B cell (primary cell): ENCODE data around the gene HTATIP2. TPM values are rescaled to one million over a fixed set of nuclear protein-coding genes. Genes with fewer than 3 reads are reported as not detected.
"Not testable (repeated sequence)": the region's sequence is repeated elsewhere in the genome, so short reads cannot be mapped to it uniquely, and the experiment has no call there.

ENCODE experiments used
- ATAC-seq: fragments of 200-7000 bp; cut with Tn5 transposase; one replicate; pipeline ENCODE4 v1.10.0; 2021; ENCODE audit warnings: low read depth, mild to moderate bottlenecking, moderate number of reproducible peaks, moderate library complexity
- CTCF ChIA-PET: fragments of 350-600 bp; sonication (Branson Sonifier 250); formaldehyde crosslinking; loops from one replicate; lab custom pipeline; 2021; ENCODE audit warnings: antibody characterized with exemption, inconsistent platforms; lab: Charles Lee
- POLR2A ChIA-PET: fragments of 350-600 bp; sonication (Branson Sonifier 250); formaldehyde crosslinking; loops from one replicate; lab custom pipeline; 2021; ENCODE audit warnings: antibody characterized with exemption; lab: Charles Lee
- DNase-seq: peaks from one replicate; pipeline ENCODE4 v3.0.0; 2013
- H2AFZ ChIP-seq: 2 replicates; pipeline ENCODE4 v1.6.1; 2012; ENCODE audit warnings: mild to moderate bottlenecking, low read depth, low read length; ENCODE audit not compliant: insufficient read depth, poor library complexity, severe bottlenecking
- H3K27ac ChIP-seq, 2 donors: 1 replicate in 1 of 2; 2 replicates in 1 of 2; pipeline ENCODE4 v1.5.1; 2012 to 2013; ENCODE audit warnings: low read length in 2 of 2, mild to moderate bottlenecking in 2 of 2, moderate library complexity in 1 of 2
- H3K27me3 ChIP-seq, 4 experiments: fragments of 200-600 bp in 1 of 4; sonication (generic) in 1 of 4; replicated peaks in 1 of 4; 1 replicate in 2 of 4; 2 replicates in 2 of 4; pipeline versions ENCODE4 v1.6.1 to v1.7.0; 2013 to 2016; ENCODE audit warnings: low read length in 3 of 4, mild to moderate bottlenecking in 2 of 4, mixed read lengths in 1 of 4, moderate library complexity in 1 of 4; ENCODE audit not compliant: insufficient read depth in 4 of 4, control insufficient read depth in 3 of 4; ENCODE audit errors: control extremely low read depth in 1 of 4
- H3K36me3 ChIP-seq, 2 experiments: replicated peaks in 1 of 2; 1 replicate in 1 of 2; 2 replicates in 1 of 2; pipeline versions ENCODE4 v1.6.1 to v1.7.1; 2013; ENCODE audit warnings: low read length in 1 of 2; ENCODE audit not compliant: insufficient read depth in 2 of 2, control insufficient read depth in 1 of 2; ENCODE audit errors: control extremely low read depth in 1 of 2, extremely low read depth in 1 of 2
- H3K4me1 ChIP-seq, 2 donors: fragments of 200-600 bp in 1 of 2; sonication (generic) in 1 of 2; 1 replicate in 1 of 2; 2 replicates in 1 of 2; pipeline versions ENCODE4 v1.5.1 to v1.6.1; 2013 to 2017; ENCODE audit warnings: low read length in 2 of 2; ENCODE audit not compliant: control insufficient read depth in 2 of 2, insufficient read depth in 2 of 2
- H3K4me2 ChIP-seq: replicated peaks from 2 replicates; pipeline ENCODE3; 2012; ENCODE audit warnings: mild to moderate bottlenecking, low read depth, low read length; ENCODE audit not compliant: poor library complexity, severe bottlenecking
- H3K4me3 ChIP-seq, 5 experiments: fragments of 200-600 bp in 1 of 5; sonication (generic) in 1 of 5; 1 replicate in 3 of 5; 2 replicates in 2 of 5; pipeline versions ENCODE4 v1.5.1 to v1.7.0; 2011 to 2016; ENCODE audit warnings: low read length in 4 of 5, mild to moderate bottlenecking in 4 of 5, low read depth in 2 of 5, control low read depth in 1 of 5, moderate library complexity in 1 of 5; ENCODE audit not compliant: insufficient read depth in 1 of 5; ENCODE audit errors: control extremely low read depth in 1 of 5, extremely low read depth in 1 of 5
- H3K79me2 ChIP-seq: fragments of 200-600 bp; sonication (generic); one replicate; pipeline ENCODE4 v1.6.0; 2016; ENCODE audit warnings: low read length; ENCODE audit not compliant: control insufficient read depth, insufficient read depth
- H3K9ac ChIP-seq: fragments of 200-600 bp; sonication (generic); 2 replicates; pipeline ENCODE4 v1.6.1; 2017; ENCODE audit warnings: mild to moderate bottlenecking, low read length, moderate library complexity
- H3K9me3 ChIP-seq, 3 donors: one replicate each; pipeline versions ENCODE4 v1.6.1 to v1.7.1; 2013; ENCODE audit warnings: low read length in 2 of 3; ENCODE audit not compliant: control insufficient read depth in 2 of 3, insufficient read depth in 1 of 3; ENCODE audit errors: control extremely low read depth in 1 of 3
- H4K20me1 ChIP-seq: 2 replicates; pipeline ENCODE4 v1.6.0; 2012; ENCODE audit warnings: mild to moderate bottlenecking, low read length; ENCODE audit not compliant: insufficient read depth, control insufficient read depth, poor library complexity, severe bottlenecking
- H3K27ac Mint-ChIP-seq: one replicate; pipeline ENCODE4 v1.8.0; 2021; ENCODE audit warnings: mixed read lengths
- H3K27me3 Mint-ChIP-seq: one replicate; pipeline ENCODE4 v1.8.0; 2021; ENCODE audit warnings: mixed read lengths
- H3K4me1 Mint-ChIP-seq: one replicate; pipeline ENCODE4 v1.8.0; 2021; ENCODE audit warnings: mixed read lengths
- H3K4me3 Mint-ChIP-seq: one replicate; pipeline ENCODE4 v1.8.0; 2021; ENCODE audit warnings: mixed read lengths
- H3K9me3 Mint-ChIP-seq: one replicate; pipeline ENCODE4 v1.8.0; 2022; ENCODE audit warnings: mixed read lengths; ENCODE audit not compliant: insufficient read depth
- EZH2 ChIP-seq: IDR thresholded peaks from 2 replicates; pipeline ENCODE4 v1.6.1; 2012; ENCODE audit warnings: borderline replicate concordance, low read depth, mild to moderate bottlenecking, moderate library complexity, low read length; ENCODE audit not compliant: insufficient read depth, poor library complexity, severe bottlenecking
- WGBS: methylation state at CpG from one replicate; pipeline ENCODE4 v1.1.5; 2013; ENCODE audit warnings: missing lambda C conversion rate; ENCODE audit not compliant: insufficient coverage; 5-methylcytosine and 5-hydroxymethylcytosine counted together
- intact Hi-C: fragments of 100-400 bp; cut with micrococcal nuclease; formaldehyde crosslinking; loops from one replicate; pipeline ENCODE4 v1.10.0; 2022
- polyA plus RNA-seq: library from polyadenylated mRNA; depleted of rRNA; stranded (reverse); fragments of >200 nt; gene quantifications from 2 replicates; pipeline ENCODE4 v1.2.3, GENCODE V29; 2012
- total RNA-seq, 2 donors: library from RNA; stranded (reverse); fragments of 120-200 nt in 1 of 2; gene quantifications; 1 replicate in 1 of 2; 2 replicates in 1 of 2; pipeline versions ENCODE4 v1.2.3 to v1.2.4, GENCODE V29; 2013 to 2022
- TF ChIP-seq, protein P1 (sequence below): fragments of 200-600 bp; IDR thresholded peaks from one replicate; pipeline ENCODE4 v1.8.0; 2022; ENCODE audit warnings: antibody characterized with exemption, mild to moderate bottlenecking

HTATIP2 gene
- total and polyA plus RNA-seq, 2 donors (not counting 1 experiment from before 2014, with no cell fraction given), result 18.2 to 31.2 TPM

DNA sequence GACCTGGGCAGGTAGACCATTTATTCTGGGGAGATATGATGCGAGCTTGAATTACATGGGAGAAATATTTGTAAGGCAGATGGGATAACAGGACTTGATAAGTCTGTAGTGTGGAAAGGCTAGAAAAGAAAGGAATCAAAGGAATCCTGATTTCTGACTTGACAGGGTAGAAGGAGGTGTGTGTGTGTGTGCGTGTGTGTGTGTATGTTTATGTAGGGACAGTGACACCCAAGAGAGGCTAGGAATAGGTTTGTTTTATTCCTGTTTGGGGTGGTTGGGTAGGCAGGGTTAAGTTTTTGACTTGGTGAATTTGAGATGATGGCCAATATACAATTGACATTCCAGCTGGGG lies 390 bp upstream of the HTATIP2 start:
- CTCF ChIA-PET, result interaction anchor here (0.6 to 2.8 kb wide), 2 partner anchors 10 to 1287 kb away, joined by 3 to 19 read pairs; no protein-coding TSS in a partner anchor
- POLR2A ChIA-PET, result no interaction called here
- Mint-ChIP-seq H3K27me3 (no peaks in the 10 kb centered on the region), H3K4me3 (peak overlapping the region; percentile 88), H3K9me3 (no peaks in the 10 kb centered on the region), H3K27ac (peak overlapping the region; percentile 89), H3K4me1 (peaks cover 54% of the 10 kb centered on the region)
- DNase-seq (no peak), ATAC-seq (no peak)
- Histone ChIP-seq H4K20me1 (no peaks in the 10 kb centered on the region), H3K4me3 (peak overlapping the region; percentile 75 to 88 (median 80)), H3K79me2 (peaks cover 11% of the 10 kb centered on the region), H3K36me3 (peaks cover 5 to 9% of the 10 kb centered on the region in 2 experiments), H2AFZ (peak overlapping the region; percentile 98), H3K4me1 (peaks cover 22 to 31% of the 10 kb centered on the region in 2 donors), H3K9me3 (no peaks in the 10 kb centered on the region), H3K27ac (peak overlapping the region; percentile 57 to 82), H3K9ac (peak overlapping the region; percentile 92), H3K4me2 (peak overlapping the region; percentile 93), H3K27me3 (no peaks in the 10 kb centered on the region)
- 81% methylated on average over 2 of the region's 2 CpGs for WGBS
- TF ChIP-seq, protein P1, sequence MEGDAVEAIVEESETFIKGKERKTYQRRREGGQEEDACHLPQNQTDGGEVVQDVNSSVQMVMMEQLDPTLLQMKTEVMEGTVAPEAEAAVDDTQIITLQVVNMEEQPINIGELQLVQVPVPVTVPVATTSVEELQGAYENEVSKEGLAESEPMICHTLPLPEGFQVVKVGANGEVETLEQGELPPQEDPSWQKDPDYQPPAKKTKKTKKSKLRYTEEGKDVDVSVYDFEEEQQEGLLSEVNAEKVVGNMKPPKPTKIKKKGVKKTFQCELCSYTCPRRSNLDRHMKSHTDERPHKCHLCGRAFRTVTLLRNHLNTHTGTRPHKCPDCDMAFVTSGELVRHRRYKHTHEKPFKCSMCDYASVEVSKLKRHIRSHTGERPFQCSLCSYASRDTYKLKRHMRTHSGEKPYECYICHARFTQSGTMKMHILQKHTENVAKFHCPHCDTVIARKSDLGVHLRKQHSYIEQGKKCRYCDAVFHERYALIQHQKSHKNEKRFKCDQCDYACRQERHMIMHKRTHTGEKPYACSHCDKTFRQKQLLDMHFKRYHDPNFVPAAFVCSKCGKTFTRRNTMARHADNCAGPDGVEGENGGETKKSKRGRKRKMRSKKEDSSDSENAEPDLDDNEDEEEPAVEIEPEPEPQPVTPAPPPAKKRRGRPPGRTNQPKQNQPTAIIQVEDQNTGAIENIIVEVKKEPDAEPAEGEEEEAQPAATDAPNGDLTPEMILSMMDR, result no peak
- no peak for TF ChIP-seq EZH2
- intact Hi-C loops, result loop anchor here (1.0 to 10.0 kb wide), 3 partner anchors 24 to 1968 kb away; partner anchors contain the start of genes LDHA, PRMT3 and SPTY2D1

GRCh38 chr11:20364341-20364792 lies 853 bp downstream of the HTATIP2 start:
- peak overlapping the region; percentile 92 for H3K9ac ChIP-seq
- ChIA-PET POLR2A (interaction anchor here (1.0 kb wide), 1 partner anchor 22 kb away, joined by 3 read pairs; no protein-coding TSS in a partner anchor), CTCF (interaction anchor here (0.7 to 2.8 kb wide), 2 partner anchors 11 to 22 kb away, joined by 3 to 19 read pairs; no protein-coding TSS in a partner anchor)
- peaks cover 7 to 9% of the 10 kb centered on the region in 2 experiments for H3K36me3 ChIP-seq
- H3K27me3 Mint-ChIP-seq, result no peaks in the 10 kb centered on the region
- H3K4me1 ChIP-seq, result peaks cover 22 to 31% of the 10 kb centered on the region in 2 donors
- DNase-seq (peak; percentile 21), ATAC-seq (no peak)
- peak overlapping the region; percentile 75 to 88 (median 80) for H3K4me3 ChIP-seq
- H3K9me3 Mint-ChIP-seq, result no peaks in the 10 kb centered on the region
- peaks cover 57% of the 10 kb centered on the region for H3K4me1 Mint-ChIP-seq
- peak overlapping the region; percentile 88 for H3K4me3 Mint-ChIP-seq
- peak overlapping the region in 1 of 2 donors; percentile 82 for H3K27ac ChIP-seq
- H3K27me3 ChIP-seq, result no peaks in the 10 kb centered on the region
- intact Hi-C loops, result loop anchor here (5.0 to 10.0 kb wide), 2 partner anchors 1732 to 1970 kb away; partner anchors contain the start of genes LDHA and SPTY2D1
- H2AFZ ChIP-seq, result peak overlapping the region; percentile 98
- H3K9me3 ChIP-seq, result no peaks in the 10 kb centered on the region
- H3K27ac Mint-ChIP-seq, result peak overlapping the region; percentile 76
- TF ChIP-seq, protein P1, result no peak
- no peak for TF ChIP-seq EZH2
- WGBS, result 46% methylated on average over 4 of the region's 6 CpGs
- H3K79me2 ChIP-seq, result peaks cover 11% of the 10 kb centered on the region
- peak overlapping the region; percentile 93 for H3K4me2 ChIP-seq
- no peaks in the 10 kb centered on the region for H4K20me1 ChIP-seq

DNA sequence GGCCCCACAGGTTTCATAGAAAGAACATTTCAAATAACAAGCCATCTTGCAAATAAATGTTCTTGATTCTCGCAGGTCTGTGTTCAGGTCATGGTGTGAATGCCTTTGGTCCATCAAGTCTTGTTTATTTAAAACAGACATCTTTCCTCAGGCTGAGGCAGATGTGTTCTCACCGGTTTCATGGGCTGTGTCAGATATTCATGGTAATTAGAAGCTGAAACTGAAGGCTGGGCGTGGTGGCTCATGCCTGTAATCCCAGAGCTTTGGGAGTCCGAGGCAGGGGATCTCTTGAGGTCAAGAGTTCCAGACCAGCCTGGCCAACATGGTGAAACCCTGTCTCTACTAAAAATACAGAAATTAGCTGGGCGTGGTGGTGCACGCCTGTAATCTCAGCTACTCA lies 2.0 kb downstream of the HTATIP2 start:
- H3K79me2 ChIP-seq, result peaks cover 11% of the 10 kb centered on the region
- DNase-seq, H3K27me3 ChIP-seq, H3K27ac ChIP-seq, H3K27me3 Mint-ChIP-seq, H3K4me3 ChIP-seq, H3K9ac ChIP-seq, ATAC-seq, H4K20me1 ChIP-seq, H2AFZ ChIP-seq, H3K27ac Mint-ChIP-seq, POLR2A ChIA-PET, H3K4me3 Mint-ChIP-seq, H3K9me3 ChIP-seq, CTCF ChIA-PET, H3K9me3 Mint-ChIP-seq, H3K4me2 ChIP-seq: not testable (repeated sequence)
- peaks cover 50% of the 10 kb centered on the region for H3K4me1 Mint-ChIP-seq
- H3K4me1 ChIP-seq, result peaks cover 18 to 26% of the 10 kb centered on the region in 2 donors
- intact Hi-C loops, result loop anchor here (10.0 kb wide), 1 partner anchor 1971 kb away; the partner anchor contains the start of gene LDHA
- 97% methylated on average over 4 of the region's 6 CpGs for WGBS
- peaks cover 7 to 13% of the 10 kb centered on the region in 2 experiments for H3K36me3 ChIP-seq
